Stimulated activated CD4-positive, alpha-beta T cell treated with anti-CD3 and anti-CD28 coated beads, Interleukin-12 subunit alpha, Interleukin-12 subunit beta, amount 100 ng/mL, for 24 hours (primary cell): ENCODE data around the gene AMBRA1.

Experiments used
- DNase-seq, 2 experiments: peaks; one replicate each; pipeline ENCODE4 v3.0.0-alpha.2; 2020; ENCODE audit warnings: low read depth in 2 of 2

AMBRA1 gene

DNA sequence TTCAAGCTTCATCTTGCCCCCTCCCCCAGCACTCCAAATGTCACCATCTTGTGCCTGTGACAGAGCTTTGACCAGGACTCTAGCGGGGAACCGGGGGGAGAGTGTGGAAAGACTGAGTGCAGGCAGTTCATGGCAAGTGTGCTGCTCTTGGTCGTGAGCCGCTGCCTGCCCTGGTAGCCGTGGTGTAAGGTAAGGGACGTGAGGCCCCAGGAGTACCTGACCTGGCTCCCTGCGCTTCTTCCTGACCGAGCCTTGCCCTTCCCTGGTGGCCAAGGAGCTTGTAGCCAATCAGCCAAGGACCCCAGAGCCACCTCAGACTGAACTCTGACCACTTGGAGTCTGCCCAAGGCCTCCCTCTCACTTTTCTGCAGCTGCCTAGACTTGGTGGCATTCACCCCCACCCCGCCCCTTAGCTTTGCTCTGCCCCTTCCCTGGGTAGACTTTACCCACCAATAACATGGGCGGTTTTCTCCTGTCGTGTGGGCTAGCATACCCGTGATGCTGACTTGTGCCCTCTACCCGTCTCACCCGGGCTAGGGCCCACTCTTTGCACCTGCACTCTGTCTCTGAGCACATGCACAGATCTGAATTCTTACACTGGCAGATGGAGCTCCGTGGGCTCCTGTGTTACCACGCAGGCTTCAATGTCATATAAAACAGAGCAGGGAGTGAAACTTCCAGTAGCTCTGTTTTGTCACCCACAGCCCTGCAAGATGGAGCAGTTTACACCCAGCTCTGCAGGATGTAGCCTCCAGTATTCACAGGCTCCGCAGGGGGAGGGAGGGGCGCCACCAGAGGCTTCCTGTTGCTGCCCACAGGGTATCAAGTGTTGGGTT, 245.0 kb downstream of the AMBRA1 start:
- peak in 1 of 2 experiments; percentile 54 for DNase-seq

DNA sequence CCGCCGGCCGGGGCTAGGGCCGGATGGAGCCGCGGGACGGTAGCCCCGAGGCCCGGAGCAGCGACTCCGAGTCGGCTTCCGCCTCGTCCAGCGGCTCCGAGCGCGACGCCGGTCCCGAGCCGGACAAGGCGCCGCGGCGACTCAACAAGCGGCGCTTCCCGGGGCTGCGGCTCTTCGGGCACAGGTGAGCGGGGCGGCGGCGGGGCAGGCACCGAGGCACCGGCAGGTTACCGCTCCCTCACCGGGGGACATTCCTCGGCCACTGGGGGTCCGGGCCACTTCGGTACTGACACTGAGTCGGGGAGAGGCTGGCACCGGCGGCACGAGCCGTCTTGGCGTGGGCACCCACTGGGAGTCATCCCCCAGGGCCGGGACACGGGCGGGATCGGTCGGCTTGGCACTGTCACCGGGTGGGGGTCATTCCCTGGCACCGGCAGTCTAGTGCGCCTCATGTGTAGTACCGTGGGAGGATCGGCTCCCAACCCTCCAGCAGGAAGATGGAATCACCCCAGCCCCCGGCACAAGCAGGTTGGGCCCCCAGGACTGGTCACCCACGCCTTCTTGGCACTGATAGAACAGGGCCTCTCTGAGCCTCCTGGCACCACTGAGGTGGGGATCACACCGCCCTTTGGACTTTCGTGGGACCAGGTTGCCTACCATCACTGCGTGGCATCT, 246.0 kb downstream of the AMBRA1 start:
- DNase-seq: no peak

DNA sequence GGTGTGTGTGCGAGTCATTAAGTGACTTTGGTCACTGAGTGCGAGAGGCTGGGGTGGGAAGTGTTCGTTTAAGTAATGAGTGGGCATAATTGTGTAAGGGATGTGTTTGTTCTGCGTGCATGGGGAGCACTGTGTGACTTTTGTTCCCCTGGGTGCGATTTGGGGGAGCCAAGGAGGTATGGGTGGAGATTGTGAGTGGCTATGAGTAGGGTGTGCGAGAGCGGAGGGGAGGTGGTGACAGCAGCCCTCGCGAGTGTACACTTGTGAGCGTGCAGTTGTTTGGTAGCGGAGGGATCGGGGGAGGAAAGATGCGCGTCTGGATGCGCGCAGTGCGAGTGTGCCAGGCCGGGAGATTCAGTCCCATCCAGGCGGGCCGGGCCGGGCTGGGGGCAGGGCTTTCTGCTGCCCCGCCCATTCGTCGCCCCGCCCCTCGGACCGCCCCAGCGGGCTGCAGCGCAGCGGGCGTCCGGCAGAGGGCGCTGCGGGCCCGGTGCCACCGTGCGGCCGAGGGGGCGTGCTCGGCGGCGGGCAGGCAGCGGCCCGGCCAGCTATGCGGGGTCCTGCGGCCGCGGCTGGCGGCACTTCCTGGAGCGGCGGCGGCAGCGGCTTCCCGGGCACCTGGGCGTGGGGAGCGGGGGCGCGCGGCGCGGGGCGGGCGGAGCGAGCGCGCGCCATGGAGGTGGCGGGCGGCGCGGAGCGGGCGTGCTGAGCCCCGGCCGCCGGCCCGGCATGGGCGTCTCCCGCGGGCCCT, 246.8 kb downstream of the AMBRA1 start, which contains the start of gene DGKZ:
Gene DGKZ (plus strand): TSS at position 578 of the 751 bp plus-strand sequence. CDS start 197 bp downstream, outside the sequence.
- peak; percentile 77 to 78 for DNase-seq
